Measurements from ENCODE around the gene SETD4. TPM values are rescaled to one million over a fixed set of nuclear protein-coding genes. Genes with fewer than 3 reads are reported as not detected.
"Not testable (repeated sequence)": the region's sequence is repeated elsewhere in the genome, so short reads cannot be mapped to it uniquely, and the experiment has no call there.

SETD4 gene
- total RNA-seq, 3 donors from 2014 or later: 15.9 to 18.8 (median 17.2) TPM

GRCh38 chr21:36092681-36093080 lies 32.4 kb upstream of the SETD4 start:
- Mint-ChIP-seq H3K27me3 (ENCODE audit: low read depth) (peaks cover 13% of the 10 kb centered on the region), H3K36me3 (ENCODE audit: insufficient read depth) (peaks cover 5% of the 10 kb centered on the region), H3K4me1 (ENCODE audit: low read depth) (no peaks in the 10 kb centered on the region), H3K9me3 (peaks cover 7% of the 10 kb centered on the region), H3K4me3 (no peak overlapping the region)
- DNase-seq (no peak), ATAC-seq (no peak)

- Mint-ChIP-seq H3K27me3 (ENCODE audit: low read depth) (peaks cover 10% of the 10 kb centered on the region), H3K4me3 (no peak overlapping the region), H3K4me1 (ENCODE audit: low read depth) (peaks cover 5% of the 10 kb centered on the region), H3K36me3 (ENCODE audit: insufficient read depth) (peaks cover 5% of the 10 kb centered on the region), H3K9me3 (peaks cover 7% of the 10 kb centered on the region)
- DNase-seq (no peak), ATAC-seq (no peak)
Observed at GRCh38 chr21:36089946-36090345, 29.6 kb upstream of the SETD4 start.

GRCh38 chr21:36087362-36088138 lies 27.2 kb upstream of the SETD4 start:
- Mint-ChIP-seq H3K4me1 (ENCODE audit: low read depth) (peaks cover 5% of the 10 kb centered on the region), H3K4me3 (no peak overlapping the region), H3K27me3 (ENCODE audit: low read depth) (no peaks in the 10 kb centered on the region), H3K9me3 (no peaks in the 10 kb centered on the region), H3K36me3 (ENCODE audit: insufficient read depth) (peaks cover 2% of the 10 kb centered on the region)
- ATAC-seq (no peak), DNase-seq (no peak)

GRCh38 chr21:36082237-36082664 lies 21.9 kb upstream of the SETD4 start:
- H3K4me1 Mint-ChIP-seq (ENCODE audit: low read depth): peaks cover 29% of the 10 kb centered on the region
- no peak overlapping the region for H3K4me3 Mint-ChIP-seq
- no peaks in the 10 kb centered on the region for H3K27me3 Mint-ChIP-seq (ENCODE audit: low read depth)
- H3K36me3 Mint-ChIP-seq (ENCODE audit: insufficient read depth): peaks cover 2% of the 10 kb centered on the region
- ATAC-seq (no peak), DNase-seq (no peak)
- no peaks in the 10 kb centered on the region for H3K9me3 Mint-ChIP-seq

- Mint-ChIP-seq H3K36me3 (ENCODE audit: insufficient read depth) (peaks cover 2% of the 10 kb centered on the region), H3K27me3 (ENCODE audit: low read depth) (no peaks in the 10 kb centered on the region), H3K9me3 (no peaks in the 10 kb centered on the region), H3K4me3 (no peak overlapping the region), H3K4me1 (ENCODE audit: low read depth) (peaks cover 38% of the 10 kb centered on the region)
- DNase-seq (no peak), ATAC-seq (no peak)
Observed at GRCh38 chr21:36080386-36080785, 20.1 kb upstream of the SETD4 start.

- no peak for ATAC-seq
- Mint-ChIP-seq H3K36me3 (ENCODE audit: insufficient read depth) (peaks cover 2% of the 10 kb centered on the region), H3K4me3 (peak overlapping the region; percentile 80), H3K9me3 (no peaks in the 10 kb centered on the region), H3K27me3 (ENCODE audit: low read depth) (no peaks in the 10 kb centered on the region), H3K4me1 (ENCODE audit: low read depth) (peaks cover 38% of the 10 kb centered on the region)
- no peak for DNase-seq
Observed at GRCh38 chr21:36079671-36080070, 19.3 kb upstream of the SETD4 start.

GRCh38 chr21:36079010-36079649 lies 18.8 kb upstream of the SETD4 start:
- ATAC-seq (peak; percentile 89 to 91), DNase-seq (peak; percentile 10)
- peak overlapping the region; percentile 80 for H3K4me3 Mint-ChIP-seq
- H3K27me3 Mint-ChIP-seq (ENCODE audit: low read depth): no peaks in the 10 kb centered on the region
- H3K4me1 Mint-ChIP-seq (ENCODE audit: low read depth): peaks cover 38% of the 10 kb centered on the region
- peaks cover 2% of the 10 kb centered on the region for H3K36me3 Mint-ChIP-seq (ENCODE audit: insufficient read depth)
- H3K9me3 Mint-ChIP-seq: no peaks in the 10 kb centered on the region

- Mint-ChIP-seq H3K36me3 (ENCODE audit: insufficient read depth) (peaks cover 4% of the 10 kb centered on the region), H3K27me3 (ENCODE audit: low read depth) (no peaks in the 10 kb centered on the region), H3K9me3 (no peaks in the 10 kb centered on the region), H3K4me1 (ENCODE audit: low read depth) (peaks cover 38% of the 10 kb centered on the region), H3K4me3 (no peak overlapping the region)
- DNase-seq (no peak), ATAC-seq (no peak)
Observed at GRCh38 chr21:36077758-36078157, 17.4 kb upstream of the SETD4 start.

- ATAC-seq (no peak), DNase-seq (no peak)
- Mint-ChIP-seq H3K27me3 (ENCODE audit: low read depth) (no peaks in the 10 kb centered on the region), H3K36me3 (ENCODE audit: insufficient read depth) (peaks cover 9% of the 10 kb centered on the region), H3K4me1 (ENCODE audit: low read depth) (peaks cover 43% of the 10 kb centered on the region), H3K9me3 (no peaks in the 10 kb centered on the region), H3K4me3 (no peak overlapping the region)
Observed at GRCh38 chr21:36076878-36077655, 16.7 kb upstream of the SETD4 start.

GRCh38 chr21:36075953-36076352 lies 15.6 kb upstream of the SETD4 start:
- Mint-ChIP-seq H3K9me3 (no peaks in the 10 kb centered on the region), H3K27me3 (ENCODE audit: low read depth) (no peaks in the 10 kb centered on the region), H3K4me3 (no peak overlapping the region), H3K36me3 (ENCODE audit: insufficient read depth) (peaks cover 19% of the 10 kb centered on the region), H3K4me1 (ENCODE audit: low read depth) (peaks cover 53% of the 10 kb centered on the region)
- no peak for ATAC-seq
- DNase-seq: no peak

GRCh38 chr21:36075171-36075570 lies 14.8 kb upstream of the SETD4 start:
- no peaks in the 10 kb centered on the region for H3K27me3 Mint-ChIP-seq (ENCODE audit: low read depth)
- H3K4me1 Mint-ChIP-seq (ENCODE audit: low read depth): peaks cover 61% of the 10 kb centered on the region
- H3K36me3 Mint-ChIP-seq (ENCODE audit: insufficient read depth): peaks cover 19% of the 10 kb centered on the region
- no peak overlapping the region for H3K4me3 Mint-ChIP-seq
- ATAC-seq (no peak), DNase-seq (no peak)
- no peaks in the 10 kb centered on the region for H3K9me3 Mint-ChIP-seq

GRCh38 chr21:36073911-36074310 lies 13.6 kb upstream of the SETD4 start:
- not testable (repeated sequence) for H3K27me3 Mint-ChIP-seq (ENCODE audit: low read depth); H3K4me3 Mint-ChIP-seq; H3K9me3 Mint-ChIP-seq; DNase-seq; ATAC-seq
- H3K4me1 Mint-ChIP-seq (ENCODE audit: low read depth): peaks cover 59% of the 10 kb centered on the region
- peaks cover 22% of the 10 kb centered on the region for H3K36me3 Mint-ChIP-seq (ENCODE audit: insufficient read depth)

GRCh38 chr21:36073181-36073580 lies 12.9 kb upstream of the SETD4 start:
- DNase-seq: no peak
- Mint-ChIP-seq H3K36me3 (ENCODE audit: insufficient read depth) (peaks cover 24% of the 10 kb centered on the region), H3K27me3 (ENCODE audit: low read depth) (no peaks in the 10 kb centered on the region), H3K9me3 (peaks cover 8% of the 10 kb centered on the region), H3K4me1 (ENCODE audit: low read depth) (peaks cover 52% of the 10 kb centered on the region), H3K4me3 (no peak overlapping the region)
- no peak for ATAC-seq

- ATAC-seq: no peak
- H3K9me3 Mint-ChIP-seq: peaks cover 8% of the 10 kb centered on the region
- DNase-seq: no peak
- no peaks in the 10 kb centered on the region for H3K27me3 Mint-ChIP-seq (ENCODE audit: low read depth)
- peaks cover 48% of the 10 kb centered on the region for H3K4me1 Mint-ChIP-seq (ENCODE audit: low read depth)
- H3K4me3 Mint-ChIP-seq: peak overlapping the region; percentile 22
- H3K36me3 Mint-ChIP-seq (ENCODE audit: insufficient read depth): peaks cover 24% of the 10 kb centered on the region
Observed at GRCh38 chr21:36072453-36073162, 12.3 kb upstream of the SETD4 start.

Measured in activated T-cell treated with anti-CD3 and anti-CD28 coated beads, Interleukin-2, amount 50 U/mL, for 4 hours (primary cell).